K562 (cell line): ENCODE measurements around the gene NBDY. TPM values are rescaled to one million over a fixed set of nuclear protein-coding genes. Genes with fewer than 3 reads are reported as not detected.

Experiments
- CCNT2 ChIP-seq: IDR thresholded peaks from 2 replicates; pipeline ENCODE4 v1.6.1; 2011; ENCODE audit warnings: borderline replicate concordance, low read depth, mild to moderate bottlenecking, moderate library complexity, mixed read lengths, low read length; ENCODE audit not compliant: insufficient read length; ENCODE audit errors: extremely low read depth
- NR2C1 ChIP-seq, 2 experiments: fragments of 450-650 bp; IDR thresholded peaks; 2 replicates each; pipeline ENCODE4 v1.6.1; 2017; ENCODE audit warnings: mild to moderate bottlenecking in 2 of 2, antibody characterized with exemption in 1 of 2, inconsistent platforms in 1 of 2, missing compliant biosample characterization in 1 of 2, missing genetic modification characterization in 1 of 2
- RBFOX2 ChIP-seq: fragments of 200-400 bp; formaldehyde crosslinking; IDR thresholded peaks from 2 replicates; pipeline ENCODE4 v1.6.1; 2017; ENCODE audit warnings: low read depth, mild to moderate bottlenecking, low read length, moderate library complexity
- SIRT6 ChIP-seq: IDR thresholded peaks from one replicate; pipeline ENCODE4 v1.6.1; 2012; ENCODE audit warnings: low read depth, mild to moderate bottlenecking, control low read depth, inconsistent platforms, low read length, moderate library complexity
- ZBTB7A ChIP-seq: IDR thresholded peaks from 2 replicates; pipeline ENCODE4 v1.6.1; 2011; ENCODE audit warnings: low read depth, mild to moderate bottlenecking, low read length, moderate library complexity, borderline replicate concordance; ENCODE audit not compliant: control insufficient read depth
- ZNF76 ChIP-seq: fragments of 250-450 bp; sonication (Bioruptor Pico); IDR thresholded peaks from 2 replicates; pipeline ENCODE4 v1.4.0; 2020; ENCODE audit warnings: mild to moderate bottlenecking, moderate library complexity, borderline replicate concordance
- polyA plus RNA-seq, 8 experiments: library from polyadenylated mRNA; depleted of rRNA in 4 of 8; stranded (reverse) in 5 of 8; unstranded in 3 of 8; fragments of >200 nt; fragmentation: Nextera tagmentation in 2 of 8; fragmentation: Illumina TruSeq in 1 of 8; extraction: Ambion mirVana in 2 of 8; extraction: Trizol in 1 of 8; gene quantifications; 2 replicates each; pipeline versions ENCODE4 v1.2.1 to v1.2.3, GENCODE V29; 2011 to 2014; ENCODE audit warnings: inconsistent platforms in 1 of 8, missing spikeins in 1 of 8
- total RNA-seq, 7 experiments: library from RNA; depleted of rRNA in 6 of 7; stranded (reverse); fragments of >200 nt in 6 of 7; fragmentation: Illumina TruSeq in 2 of 7; extraction: Trizol in 2 of 7; gene quantifications; 2 replicates each; pipeline versions ENCODE4 v1.2.1 to v1.2.3, GENCODE V29; 2011 to 2021; ENCODE audit warnings: low replicate concordance in 1 of 7
- TF ChIP-seq, protein P1 (sequence below): fragments of 250-450 bp; sonication (Bioruptor Pico); IDR thresholded peaks from 2 replicates; pipeline ENCODE4 v1.4.0; 2020
- TF ChIP-seq, protein P2 (sequence below): sonication (generic); formaldehyde crosslinking; IDR thresholded peaks from 2 replicates; pipeline ENCODE4 v1.8.0; 2022; ENCODE audit warnings: mild to moderate bottlenecking, missing genetic modification reagents

Gene NBDY
- total and polyA plus RNA-seq, 9 of the 15 experiments (the other 6 are each of a cell fraction or from before 2014, with no cell fraction given): 1.00 to 24.7 (median 7.0) TPM

DNA sequence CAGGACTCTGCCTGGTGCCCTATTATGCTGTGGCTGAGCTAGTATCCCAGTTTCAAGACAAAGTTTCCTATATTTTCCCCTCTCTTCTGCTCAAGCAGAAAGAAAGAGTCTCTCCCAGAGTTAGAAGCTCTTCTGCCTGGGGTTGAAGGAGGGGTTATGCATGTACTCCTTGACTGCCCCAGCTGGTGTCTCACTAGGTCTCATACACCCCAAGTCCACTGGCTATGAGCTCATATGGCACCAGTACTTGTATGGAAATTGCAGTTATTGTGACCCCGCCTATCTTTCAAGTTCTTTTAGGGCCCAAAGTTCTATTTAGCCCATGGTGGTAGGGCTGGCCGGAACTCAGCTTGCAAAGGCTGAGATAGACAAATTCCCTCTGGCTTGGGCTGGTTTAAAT is 131.8 kb downstream of the NBDY start (continued):
- TF ChIP-seq, protein P1, sequence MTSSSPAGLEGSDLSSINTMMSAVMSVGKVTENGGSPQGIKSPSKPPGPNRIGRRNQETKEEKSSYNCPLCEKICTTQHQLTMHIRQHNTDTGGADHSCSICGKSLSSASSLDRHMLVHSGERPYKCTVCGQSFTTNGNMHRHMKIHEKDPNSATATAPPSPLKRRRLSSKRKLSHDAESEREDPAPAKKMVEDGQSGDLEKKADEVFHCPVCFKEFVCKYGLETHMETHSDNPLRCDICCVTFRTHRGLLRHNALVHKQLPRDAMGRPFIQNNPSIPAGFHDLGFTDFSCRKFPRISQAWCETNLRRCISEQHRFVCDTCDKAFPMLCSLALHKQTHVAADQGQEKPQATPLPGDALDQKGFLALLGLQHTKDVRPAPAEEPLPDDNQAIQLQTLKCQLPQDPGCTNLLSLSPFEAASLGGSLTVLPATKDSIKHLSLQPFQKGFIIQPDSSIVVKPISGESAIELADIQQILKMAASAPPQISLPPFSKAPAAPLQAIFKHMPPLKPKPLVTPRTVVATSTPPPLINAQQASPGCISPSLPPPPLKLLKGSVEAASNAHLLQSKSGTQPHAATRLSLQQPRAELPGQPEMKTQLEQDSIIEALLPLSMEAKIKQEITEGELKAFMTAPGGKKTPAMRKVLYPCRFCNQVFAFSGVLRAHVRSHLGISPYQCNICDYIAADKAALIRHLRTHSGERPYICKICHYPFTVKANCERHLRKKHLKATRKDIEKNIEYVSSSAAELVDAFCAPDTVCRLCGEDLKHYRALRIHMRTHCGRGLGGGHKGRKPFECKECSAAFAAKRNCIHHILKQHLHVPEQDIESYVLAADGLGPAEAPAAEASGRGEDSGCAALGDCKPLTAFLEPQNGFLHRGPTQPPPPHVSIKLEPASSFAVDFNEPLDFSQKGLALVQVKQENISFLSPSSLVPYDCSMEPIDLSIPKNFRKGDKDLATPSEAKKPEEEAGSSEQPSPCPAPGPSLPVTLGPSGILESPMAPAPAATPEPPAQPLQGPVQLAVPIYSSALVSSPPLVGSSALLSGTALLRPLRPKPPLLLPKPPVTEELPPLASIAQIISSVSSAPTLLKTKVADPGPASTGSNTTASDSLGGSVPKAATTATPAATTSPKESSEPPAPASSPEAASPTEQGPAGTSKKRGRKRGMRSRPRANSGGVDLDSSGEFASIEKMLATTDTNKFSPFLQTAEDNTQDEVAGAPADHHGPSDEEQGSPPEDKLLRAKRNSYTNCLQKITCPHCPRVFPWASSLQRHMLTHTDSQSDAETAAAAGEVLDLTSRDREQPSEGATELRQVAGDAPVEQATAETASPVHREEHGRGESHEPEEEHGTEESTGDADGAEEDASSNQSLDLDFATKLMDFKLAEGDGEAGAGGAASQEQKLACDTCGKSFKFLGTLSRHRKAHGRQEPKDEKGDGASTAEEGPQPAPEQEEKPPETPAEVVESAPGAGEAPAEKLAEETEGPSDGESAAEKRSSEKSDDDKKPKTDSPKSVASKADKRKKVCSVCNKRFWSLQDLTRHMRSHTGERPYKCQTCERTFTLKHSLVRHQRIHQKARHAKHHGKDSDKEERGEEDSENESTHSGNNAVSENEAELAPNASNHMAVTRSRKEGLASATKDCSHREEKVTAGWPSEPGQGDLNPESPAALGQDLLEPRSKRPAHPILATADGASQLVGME (CRISPR knock-in tag): no peak
- TF ChIP-seq NR2C1 (IDR thresholded peaks at IDR 0.05): no peak
- no peak for TF ChIP-seq NR2C1 (tag; IDR thresholded peaks at IDR 0.05)
- TF ChIP-seq CCNT2: no peak
- no peak for TF ChIP-seq ZBTB7A
- no peak for TF ChIP-seq ZNF76 (CRISPR knock-in tag)
- TF ChIP-seq, protein P2, sequence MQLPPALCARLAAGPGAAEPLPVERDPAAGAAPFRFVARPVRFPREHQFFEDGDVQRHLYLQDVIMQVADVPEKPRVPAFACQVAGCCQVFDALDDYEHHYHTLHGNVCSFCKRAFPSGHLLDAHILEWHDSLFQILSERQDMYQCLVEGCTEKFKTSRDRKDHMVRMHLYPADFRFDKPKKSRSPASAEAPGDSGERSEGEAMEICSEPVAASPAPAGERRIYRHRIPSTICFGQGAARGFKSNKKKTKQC (CRISPR knock-in tag): no peak
- no peak for TF ChIP-seq RBFOX2
- TF ChIP-seq SIRT6: no peak

Other genes starting within 250 kb of the NBDY start
- 2.4 and 3.3 TPM in 2 replicates for gene UBQLN2, start 165.6 kb upstream of the NBDY start, total RNA-seq (2014; rRNA removed)
- gene UBQLN2, start 165.6 kb upstream of the NBDY start, total RNA-seq (2014; rRNA removed; fragmentation: Illumina TruSeq; extraction: Trizol): 5.2 and 5.7 TPM in 2 replicates
- gene UBQLN2, start 165.6 kb upstream of the NBDY start, total RNA-seq (2015; rRNA removed; fragmentation: Illumina TruSeq; extraction: Trizol): 5.4 and 5.7 TPM in 2 replicates
- 17.2 and 17.9 TPM in 2 replicates for gene UBQLN2, start 165.6 kb upstream of the NBDY start, total RNA-seq (2021)
- 11.5 and 12.4 TPM in 2 replicates for gene UBQLN2, start 165.6 kb upstream of the NBDY start, polyA plus RNA-seq (2011; rRNA removed)
- gene UBQLN2, start 165.6 kb upstream of the NBDY start, polyA plus RNA-seq (2014; fragmentation: Illumina TruSeq; extraction: Trizol): 12.6 and 14.6 TPM in 2 replicates
- 1 to 10 TPM; 1.5 to 2.8 TPM for gene UBQLN2, start 165.6 kb upstream of the NBDY start, polyA plus RNA-seq (2014; fragmentation: Nextera tagmentation; extraction: Ambion mirVana)
- 10.2 and 10.8 TPM in 2 replicates for gene UBQLN2, start 165.6 kb upstream of the NBDY start, polyA plus RNA-seq (2014; rRNA removed)